Measurements from ENCODE around the gene SHROOM3.

Gene SHROOM3

GRCh38 chr4:76654791-76655190 lies 219.8 kb downstream of the SHROOM3 start:
- DNase-seq (ENCODE audit: low read depth in 1 of 2, low spot score in 1 of 2), result no peak

GRCh38 chr4:76655566-76656479 lies 220.8 kb downstream of the SHROOM3 start:
- DNase-seq (ENCODE audit: low read depth in 1 of 2, low spot score in 1 of 2), result no peak

DNA sequence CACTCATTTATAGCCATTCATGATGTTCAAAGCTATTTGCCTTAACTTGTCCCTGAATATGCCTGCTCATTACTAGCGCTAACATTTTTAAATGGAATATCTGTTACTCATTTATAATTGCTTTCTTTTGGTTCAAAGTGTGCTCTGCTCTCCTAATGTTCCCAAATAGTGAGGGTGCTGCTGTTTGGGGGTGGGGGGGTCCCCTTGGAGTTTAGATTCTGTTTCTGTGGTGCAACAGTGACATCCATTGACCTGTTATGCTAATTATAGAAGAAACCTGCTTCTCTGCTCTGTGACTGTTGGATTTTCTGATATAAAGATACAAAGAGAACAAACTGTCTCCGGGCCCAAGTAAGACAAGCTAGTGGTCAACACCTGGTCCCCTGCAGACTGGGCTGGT lies 222.4 kb downstream of the SHROOM3 start:
- DNase-seq (ENCODE audit: low read depth in 1 of 2, low spot score in 1 of 2), result no peak

DNA sequence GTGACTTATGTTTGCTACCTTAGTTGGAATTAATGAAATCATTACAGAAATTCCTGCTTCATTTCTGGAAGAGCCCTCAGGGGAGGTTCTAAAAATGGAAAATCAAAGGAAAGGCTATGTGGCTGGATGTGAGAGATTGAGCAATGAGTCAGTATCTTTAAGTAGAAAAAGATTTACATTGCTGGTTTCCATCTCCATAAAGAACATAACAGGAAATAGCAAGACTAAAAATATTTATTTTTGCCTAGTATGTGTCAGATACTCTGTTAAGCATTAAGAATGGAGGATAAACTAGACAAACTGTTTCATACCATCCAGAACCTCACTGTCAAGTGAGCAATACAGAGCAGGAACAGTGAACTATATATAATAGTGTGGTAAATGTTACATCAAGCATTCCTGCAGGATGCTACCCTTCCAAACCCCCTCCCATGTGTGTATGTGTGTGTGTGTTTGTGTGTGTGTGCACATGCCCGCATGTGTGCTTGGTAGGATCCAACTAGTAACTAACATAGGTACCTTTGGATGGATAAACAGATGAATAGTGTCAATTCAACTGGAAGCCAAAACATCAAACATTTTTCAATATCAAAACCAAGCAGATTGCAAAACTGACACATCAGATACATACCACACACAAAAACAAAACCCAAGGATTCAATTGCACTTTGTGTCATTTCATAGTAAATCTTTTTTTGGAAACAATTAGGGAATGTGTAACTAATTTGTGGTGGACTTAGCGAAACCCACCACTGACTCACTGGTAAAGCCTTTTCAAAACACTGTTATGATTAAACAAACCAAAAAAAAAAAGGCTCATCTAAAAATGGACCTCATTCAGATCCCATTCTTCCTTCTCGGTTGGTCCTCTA lies 223.4 kb downstream of the SHROOM3 start:
- no peak for DNase-seq (ENCODE audit: low read depth in 1 of 2, low spot score in 1 of 2)

GRCh38 chr4:76659103-76659490 lies 224.1 kb downstream of the SHROOM3 start:
- no peak for DNase-seq (ENCODE audit: low read depth in 1 of 2, low spot score in 1 of 2)

GRCh38 chr4:76663824-76664223 lies 228.8 kb downstream of the SHROOM3 start:
- DNase-seq (ENCODE audit: low read depth in 1 of 2, low spot score in 1 of 2), result no peak

DNA sequence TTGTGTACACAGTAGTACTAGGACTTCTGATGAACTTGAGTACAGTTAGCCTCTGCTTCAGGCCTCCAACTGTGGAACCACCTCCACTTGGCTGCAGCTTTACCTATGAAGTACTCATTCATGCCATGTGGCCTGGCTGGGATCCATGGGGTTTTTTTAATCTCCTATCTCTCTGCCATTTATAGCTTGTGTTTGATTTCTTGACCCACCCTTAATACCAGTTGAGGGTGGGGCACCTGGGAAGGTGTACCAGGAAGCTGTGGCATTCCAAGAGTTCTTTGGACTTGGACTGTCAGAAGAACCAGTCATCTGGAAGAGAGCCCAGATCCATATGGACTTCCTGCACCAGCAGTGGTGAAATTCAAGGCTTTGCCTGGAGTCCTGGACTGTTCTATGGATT lies 230.1 kb downstream of the SHROOM3 start:
- DNase-seq (ENCODE audit: low read depth in 1 of 2, low spot score in 1 of 2), result no peak

DNA sequence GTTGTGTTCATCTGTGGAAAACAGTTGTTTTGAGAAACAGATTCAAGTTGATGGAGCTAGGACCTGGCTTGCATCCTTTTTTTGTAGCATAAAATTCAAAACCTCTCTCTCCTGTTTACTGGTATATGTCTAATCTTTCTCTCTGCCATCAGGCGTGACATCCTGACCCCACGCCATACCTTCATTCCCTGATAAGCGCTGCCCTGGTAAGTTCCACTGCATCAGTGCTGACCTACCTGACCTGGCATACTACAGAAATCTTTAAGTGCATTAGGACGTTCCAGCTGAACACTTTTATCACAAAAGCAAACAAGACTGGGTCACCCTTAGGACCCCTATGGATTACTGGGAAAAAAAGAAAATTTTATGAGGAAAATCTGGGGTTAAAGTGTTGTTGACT lies 230.7 kb downstream of the SHROOM3 start:
- no peak for DNase-seq (ENCODE audit: low read depth in 1 of 2, low spot score in 1 of 2)

GRCh38 chr4:76666944-76667532 lies 232.0 kb downstream of the SHROOM3 start:
- no peak for DNase-seq (ENCODE audit: low read depth in 1 of 2, low spot score in 1 of 2)

GRCh38 chr4:76670631-76671030 lies 235.6 kb downstream of the SHROOM3 start:
- no peak for DNase-seq (ENCODE audit: low read depth in 1 of 2, low spot score in 1 of 2)

DNA sequence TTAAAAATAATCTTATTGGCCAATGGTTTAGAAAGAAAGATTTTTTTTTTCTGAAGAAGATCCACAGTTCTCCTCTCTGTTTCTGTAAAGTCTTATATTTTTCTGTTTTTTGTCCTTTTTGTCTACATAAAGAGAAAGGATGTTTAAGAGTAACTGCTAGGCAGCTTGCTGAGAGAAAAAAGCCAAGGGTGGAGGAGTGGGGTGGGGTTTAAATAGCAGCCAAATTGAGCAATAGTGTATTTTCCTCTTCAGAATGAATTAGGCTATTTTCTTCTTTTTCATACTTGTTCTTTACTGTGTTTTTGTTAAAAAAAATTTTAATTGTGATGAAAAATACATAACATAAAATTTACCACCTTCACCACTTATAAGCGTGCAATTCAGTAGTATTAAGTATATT lies 238.3 kb downstream of the SHROOM3 start:
- DNase-seq (ENCODE audit: low read depth in 1 of 2, low spot score in 1 of 2), result no peak

- DNase-seq (ENCODE audit: low read depth in 1 of 2, low spot score in 1 of 2), result no peak
Measured at GRCh38 chr4:76674983-76675382, 240.0 kb downstream of the SHROOM3 start.

GRCh38 chr4:76677571-76678326 lies 242.7 kb downstream of the SHROOM3 start:
- no peak for DNase-seq (ENCODE audit: low read depth in 1 of 2, low spot score in 1 of 2)

GRCh38 chr4:76679691-76680090 lies 244.7 kb downstream of the SHROOM3 start:
- no peak for DNase-seq (ENCODE audit: low read depth in 1 of 2, low spot score in 1 of 2)

GRCh38 chr4:76680952-76681351 lies 245.9 kb downstream of the SHROOM3 start:
- no peak for DNase-seq (ENCODE audit: low read depth in 1 of 2, low spot score in 1 of 2)

GRCh38 chr4:76681996-76682395 lies 247.0 kb downstream of the SHROOM3 start:
- DNase-seq (ENCODE audit: low read depth in 1 of 2, low spot score in 1 of 2), result no peak

GRCh38 chr4:76683144-76683543 lies 248.1 kb downstream of the SHROOM3 start:
- DNase-seq (ENCODE audit: low read depth in 1 of 2, low spot score in 1 of 2), result no peak

GRCh38 chr4:76687746-76688448 lies 252.9 kb downstream of the SHROOM3 start:
- DNase-seq (ENCODE audit: low read depth in 1 of 2, low spot score in 1 of 2), result no peak

- no peak for DNase-seq (ENCODE audit: low read depth in 1 of 2, low spot score in 1 of 2)
Measured at GRCh38 chr4:76688619-76689144, 253.7 kb downstream of the SHROOM3 start.
